ENCODE measurements around the gene CLDN12. TPM values are rescaled to one million over a fixed set of nuclear protein-coding genes. Genes with fewer than 3 reads are reported as not detected.

CLDN12 gene
- polyA plus RNA-seq, 1 experiment, result 71.0 TPM

GRCh38 chr7:90404777-90405176 lies 1.5 kb downstream of the CLDN12 start:
- POLR2A ChIA-PET, result no interaction called here
- no peaks in the 10 kb centered on the region for H3K27me3 ChIP-seq (ENCODE audit: control insufficient read depth, insufficient read depth, low read length)
- H3K4me3 ChIP-seq (ENCODE audit: low read depth, low read length), result no peak overlapping the region
- CTCF ChIA-PET, result no interaction called here
- no peak for DNase-seq (ENCODE audit: low read depth)
- H3K36me3 ChIP-seq (ENCODE audit: control insufficient read depth, insufficient read depth, low read length), result peaks cover 1% of the 10 kb centered on the region; the same call in 1 of the 2 replicates
- TF ChIP-seq CTCF (IDR thresholded peaks at IDR 0.05; ENCODE audit: insufficient read depth, low read depth, low read length), result no peak

GRCh38 chr7:90407484-90407821 lies 4.2 kb downstream of the CLDN12 start:
- CTCF ChIA-PET, result no interaction called here

GRCh38 chr7:90408142-90408541 lies 4.9 kb downstream of the CLDN12 start:
- CTCF ChIA-PET, result no interaction called here
- Histone ChIP-seq H3K36me3 (ENCODE audit: control insufficient read depth, insufficient read depth, low read length) (peaks cover 6% of the 10 kb centered on the region), H3K4me3 (ENCODE audit: low read depth, low read length) (no peak overlapping the region), H3K27me3 (ENCODE audit: control insufficient read depth, insufficient read depth, low read length) (no peaks in the 10 kb centered on the region)
- POLR2A ChIA-PET, result no interaction called here
- no peak for TF ChIP-seq CTCF (IDR thresholded peaks at IDR 0.05; ENCODE audit: insufficient read depth, low read depth, low read length)
- DNase-seq (ENCODE audit: low read depth), result no peak

More at GRCh38 chr7:90407484-90407821, 4.2 kb downstream of the CLDN12 start:
- DNase-seq (ENCODE audit: low read depth), result no peak
- Histone ChIP-seq H3K36me3 (ENCODE audit: control insufficient read depth, insufficient read depth, low read length) (peaks cover 1% of the 10 kb centered on the region; the same call in 1 of the 2 replicates), H3K4me3 (ENCODE audit: low read depth, low read length) (no peak overlapping the region), H3K27me3 (ENCODE audit: control insufficient read depth, insufficient read depth, low read length) (no peaks in the 10 kb centered on the region)
- TF ChIP-seq CTCF (IDR thresholded peaks at IDR 0.05; ENCODE audit: insufficient read depth, low read depth, low read length), result no peak
- POLR2A ChIA-PET, result no interaction called here

- no peak for TF ChIP-seq CTCF (IDR thresholded peaks at IDR 0.05; ENCODE audit: insufficient read depth, low read depth, low read length)
- CTCF ChIA-PET, result no interaction called here
Measured at GRCh38 chr7:90409667-90410066, 6.4 kb downstream of the CLDN12 start.

GRCh38 chr7:90411510-90411909 lies 8.2 kb downstream of the CLDN12 start:
- TF ChIP-seq CTCF (IDR thresholded peaks at IDR 0.05; ENCODE audit: insufficient read depth, low read depth, low read length), result no peak
- no peaks in the 10 kb centered on the region for H3K27me3 ChIP-seq (ENCODE audit: control insufficient read depth, insufficient read depth, low read length)
- H3K36me3 ChIP-seq (ENCODE audit: control insufficient read depth, insufficient read depth, low read length), result peaks cover 6% of the 10 kb centered on the region
- no peak overlapping the region for H3K4me3 ChIP-seq (ENCODE audit: low read depth, low read length)
- ChIA-PET CTCF (interaction anchor here (0.7 to 1.5 kb wide), 2 partner anchors 258 to 260 kb away, joined by 3 read pairs; partner anchors contain the start of gene STEAP1), POLR2A (no interaction called here)
- DNase-seq (ENCODE audit: low read depth), result no peak

More at GRCh38 chr7:90409667-90410066, 6.4 kb downstream of the CLDN12 start:
- POLR2A ChIA-PET, result no interaction called here
- Histone ChIP-seq H3K27me3 (ENCODE audit: control insufficient read depth, insufficient read depth, low read length) (no peaks in the 10 kb centered on the region), H3K4me3 (ENCODE audit: low read depth, low read length) (no peak overlapping the region), H3K36me3 (ENCODE audit: control insufficient read depth, insufficient read depth, low read length) (peaks cover 7% of the 10 kb centered on the region)
- DNase-seq (ENCODE audit: low read depth), result no peak

Data from BJ (cell line).